NCI-H510A treated with DMSO at 0.1 percent for 48 hours (cell line): ENCODE results near the gene CPN2.

Experiments used
- DNase-seq: peaks from one replicate; lab custom pipeline; 2025; lab: John Stamatoyannopoulos, UW

The CPN2 gene

GRCh38 chr3:194293546-194294198 is 57.5 kb downstream of the CPN2 start:
- no peak for DNase-seq

DNA sequence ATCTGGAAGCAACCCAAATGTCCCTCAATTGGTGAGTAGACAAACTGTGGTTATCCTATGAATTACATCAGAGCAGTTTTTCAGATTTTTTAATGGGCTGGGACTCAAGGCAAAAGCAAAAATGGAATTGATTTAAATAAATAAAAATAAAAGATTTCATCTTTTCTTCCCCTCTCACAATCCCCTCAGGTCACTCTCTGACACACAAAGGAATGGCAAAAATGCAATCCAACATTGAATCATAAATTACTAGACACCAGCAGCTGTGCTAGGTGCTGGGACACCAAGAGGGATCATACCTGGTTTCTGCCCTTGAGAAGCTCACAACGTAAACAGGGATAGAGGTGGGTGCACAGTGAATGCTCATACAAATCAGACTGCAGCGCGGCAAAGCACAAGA is 58.8 kb downstream of the CPN2 start:
- no peak for DNase-seq
